CD4-positive, alpha-beta T cell treated with Interleukin-2 at 100 ng/mL for 4 hours (primary cell): ENCODE results near the gene TCF7L2.
"Not testable (repeated sequence)": the region's sequence is repeated elsewhere in the genome, so short reads cannot be mapped to it uniquely, and the experiment has no call there.

Experiments used
- DNase-seq: peaks from one replicate; pipeline ENCODE4 v3.0.0-alpha.2; 2020; ENCODE audit warnings: low spot score

The TCF7L2 gene

DNA sequence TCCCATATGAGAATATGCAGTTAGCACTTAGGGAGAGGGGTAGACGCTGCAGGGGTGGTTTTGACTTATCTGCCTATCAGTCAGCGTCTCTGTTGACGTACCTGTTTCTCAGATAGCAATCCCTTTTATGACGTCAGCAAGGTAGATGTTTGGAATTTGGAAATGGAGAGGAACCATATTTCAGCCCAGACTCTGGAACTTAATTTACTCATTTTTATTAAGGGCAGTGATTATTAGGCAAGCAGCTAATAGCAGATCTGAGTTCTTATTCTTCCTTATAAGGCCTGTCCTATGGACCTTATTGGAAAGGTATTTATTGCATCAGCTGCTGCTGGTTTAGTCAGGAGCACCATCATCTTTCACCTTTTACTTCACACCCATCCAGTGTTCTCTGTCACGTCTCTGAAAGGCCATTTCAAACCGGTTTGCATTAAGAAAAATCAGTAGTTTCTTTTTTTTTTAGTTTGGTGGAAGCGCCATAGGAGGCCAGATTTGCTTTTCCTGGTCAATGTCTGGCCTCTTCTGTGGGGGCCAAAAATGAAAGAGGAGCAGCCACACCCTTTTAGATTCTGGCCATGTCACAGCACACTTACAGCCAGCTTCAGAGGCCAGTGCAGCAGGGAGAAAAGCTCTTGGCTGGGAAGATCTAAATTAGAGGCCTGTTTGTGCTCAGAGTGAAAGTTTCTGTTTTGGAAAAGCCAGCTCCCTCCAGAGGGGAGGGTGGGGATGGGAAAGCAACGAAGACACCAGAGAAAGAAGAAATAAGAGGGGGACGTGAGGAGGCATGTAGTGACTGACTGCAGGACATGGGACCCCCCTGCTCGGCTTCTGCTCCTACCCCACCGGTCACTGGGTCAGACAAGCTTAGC is 146.3 kb downstream of the TCF7L2 start:
- DNase-seq = no peak

DNA sequence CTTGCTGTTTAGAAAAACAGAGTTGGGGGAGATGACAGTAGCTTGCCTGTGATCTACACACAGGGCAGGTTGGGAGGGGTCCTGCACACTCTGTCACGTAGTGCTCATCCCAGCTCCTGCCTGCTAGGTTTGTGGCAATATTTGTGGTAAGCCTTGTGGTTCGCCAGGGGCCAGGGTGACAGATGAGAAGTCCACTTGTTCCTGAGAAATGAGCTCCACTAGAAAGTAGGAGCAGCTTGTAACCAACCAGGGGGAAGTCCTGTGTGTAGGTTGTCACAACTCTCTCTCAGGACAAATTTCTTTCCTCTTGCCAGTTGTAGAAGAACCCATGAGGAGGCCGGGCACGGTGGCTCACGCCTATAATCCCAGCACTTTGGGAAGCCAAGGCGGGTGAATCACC is 147.0 kb downstream of the TCF7L2 start:
- DNase-seq = no peak

DNA sequence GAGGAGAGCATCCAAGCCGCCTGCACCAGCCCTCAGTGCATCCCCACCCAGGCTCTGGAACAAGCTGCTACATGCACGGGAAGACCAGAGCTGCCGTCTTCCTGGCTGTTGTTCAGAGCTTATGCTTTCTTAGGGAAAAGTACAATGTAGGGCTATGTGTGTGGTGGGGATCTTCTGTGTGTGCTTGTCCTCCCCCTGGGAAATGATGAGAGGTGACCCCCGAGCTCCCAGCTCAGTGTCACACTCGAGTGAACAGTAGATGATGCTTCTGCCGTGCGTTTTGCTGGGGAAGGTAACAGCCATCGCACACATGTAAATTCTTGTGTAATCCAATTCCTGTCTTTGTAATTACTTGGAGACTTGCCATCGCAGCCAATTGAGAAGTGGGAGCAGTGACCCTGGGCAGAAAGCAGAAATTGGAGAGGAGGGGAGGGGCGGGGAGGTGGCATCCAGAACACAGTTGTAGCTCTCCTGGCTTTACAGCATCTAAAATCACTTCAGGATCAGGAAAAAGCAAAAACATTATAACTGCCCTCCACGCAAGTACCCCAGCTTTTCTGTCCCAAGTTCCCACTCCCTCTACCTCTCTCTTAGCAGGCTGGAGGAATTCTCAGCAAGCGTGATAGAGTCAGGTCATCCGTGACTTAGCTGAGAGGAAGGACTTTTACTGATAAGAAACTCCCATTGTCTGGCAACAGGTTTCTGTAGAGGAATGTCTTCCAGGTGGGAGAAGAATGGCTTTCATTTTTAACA is 149.6 kb downstream of the TCF7L2 start:
- no peak for DNase-seq

DNA sequence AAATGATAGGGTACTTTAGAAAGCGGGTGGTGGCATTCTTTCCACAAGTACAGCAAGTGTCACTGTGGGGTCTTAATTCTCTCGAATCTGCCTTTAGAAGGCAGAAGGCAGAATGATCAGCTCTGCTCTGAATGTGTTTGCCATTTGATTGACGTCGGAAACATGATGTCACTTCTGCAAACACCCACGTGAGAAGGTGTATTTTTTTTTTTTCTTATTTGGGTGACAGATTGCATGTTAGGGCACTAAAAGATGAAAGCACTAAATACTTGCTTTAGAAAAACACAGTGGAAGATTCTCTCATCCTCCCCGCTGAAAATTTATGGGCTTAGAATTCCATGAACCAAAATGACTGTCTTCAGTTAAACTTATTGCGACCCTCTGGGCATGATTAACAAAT is 150.2 kb downstream of the TCF7L2 start:
- DNase-seq = no peak

DNA sequence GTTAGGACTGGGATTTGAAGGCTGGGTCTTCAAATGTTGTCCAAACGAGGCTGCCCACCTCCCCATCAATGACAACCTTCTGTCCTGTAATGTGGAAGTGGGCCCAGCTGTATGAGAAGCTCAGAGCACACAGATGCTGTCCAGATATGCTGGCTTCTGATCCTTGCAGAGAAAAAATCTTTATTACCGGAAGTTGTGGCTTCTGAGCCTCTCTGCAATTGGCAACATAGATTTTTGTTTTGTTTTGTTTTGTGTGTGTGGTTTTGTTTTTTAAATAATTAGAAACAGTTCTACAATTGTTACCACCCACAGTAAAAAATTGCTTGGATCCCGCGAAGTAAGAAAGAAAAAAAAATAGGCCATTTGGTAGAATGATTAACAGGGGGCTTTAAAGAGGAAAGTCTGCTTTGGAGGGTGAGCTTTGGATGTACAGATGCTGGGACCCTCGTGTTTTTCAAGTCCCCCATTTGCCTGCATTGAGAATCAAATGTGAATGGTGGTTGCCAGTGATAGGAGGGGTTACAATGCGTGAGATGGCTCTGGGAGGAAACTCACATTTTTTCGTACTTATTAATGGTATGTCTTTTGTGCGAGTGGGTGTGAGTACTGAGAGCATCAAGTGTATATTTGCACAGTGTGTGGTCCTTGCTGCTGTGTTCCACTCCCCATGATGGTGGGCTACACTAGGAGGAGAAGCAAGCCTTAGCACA is 153.2 kb downstream of the TCF7L2 start:
- DNase-seq = no peak

DNA sequence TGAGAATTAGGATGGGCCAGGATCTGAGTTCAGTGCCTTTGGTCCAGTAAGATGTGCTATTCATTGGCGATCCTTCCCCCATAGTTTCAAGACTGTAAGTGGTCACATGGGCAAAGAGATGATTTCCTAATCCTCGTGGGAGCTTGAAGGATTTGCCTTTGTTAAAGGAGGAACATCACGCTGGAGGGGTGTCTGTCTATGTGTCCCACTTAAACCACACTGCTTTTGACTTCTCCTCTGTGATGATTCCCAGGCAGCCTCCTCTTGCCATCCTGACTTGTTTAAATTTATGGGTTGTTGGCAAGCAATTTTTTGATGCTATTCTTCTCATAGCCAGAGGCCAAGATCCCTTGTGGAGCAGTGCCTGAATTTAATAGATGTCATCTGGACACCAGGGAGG is 154.0 kb downstream of the TCF7L2 start:
- no peak for DNase-seq

DNA sequence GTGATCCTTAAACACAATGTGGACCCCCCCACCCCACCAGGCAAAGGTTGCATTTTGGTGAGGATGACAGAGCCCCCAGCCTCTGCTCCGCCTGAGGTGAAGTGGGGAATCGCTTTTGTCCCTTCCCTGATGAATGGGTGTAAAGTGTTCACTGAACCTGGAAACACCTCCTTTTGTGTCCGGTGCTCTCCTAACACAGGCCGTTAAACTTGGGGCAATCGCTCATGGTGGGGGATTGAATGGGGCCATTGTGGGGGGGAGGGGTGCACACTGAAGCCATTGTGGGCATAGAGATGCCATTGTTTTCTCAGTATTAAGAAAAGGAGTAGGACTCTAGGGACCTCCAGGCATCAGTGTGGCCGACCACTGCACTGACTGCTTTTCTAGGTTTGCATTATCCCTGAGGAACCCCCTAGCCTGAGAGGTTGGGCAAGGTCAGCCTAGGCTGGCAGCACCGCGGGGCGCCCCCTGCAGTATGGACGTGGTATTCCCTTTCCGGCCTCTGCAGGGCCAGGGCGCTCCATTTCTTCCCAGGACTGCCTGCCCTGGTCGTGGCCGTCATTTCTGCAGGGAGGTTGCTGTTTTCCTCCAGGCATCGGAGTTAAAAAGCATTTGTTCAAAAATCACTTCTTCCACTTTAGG is 158.3 kb downstream of the TCF7L2 start:
- peak; percentile 14 for DNase-seq

DNA sequence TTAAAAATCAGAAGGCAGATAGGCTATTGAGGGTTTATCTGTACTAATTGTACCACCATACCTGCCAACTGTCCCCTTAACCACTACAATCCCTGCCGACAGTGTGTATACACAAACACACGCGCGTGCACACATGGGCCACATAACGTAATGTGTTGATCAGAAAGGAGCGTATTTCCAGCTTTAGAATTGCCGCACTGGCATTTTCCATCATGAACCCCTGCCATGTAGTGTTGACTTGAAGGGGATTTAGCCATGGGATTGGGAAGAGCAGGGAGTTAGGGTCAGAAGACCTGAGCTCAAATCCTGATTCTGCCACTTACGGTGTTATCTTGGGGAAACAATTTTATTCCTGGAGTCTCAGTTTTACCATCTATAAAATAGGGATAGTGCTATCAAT is 158.9 kb downstream of the TCF7L2 start:
- DNase-seq = no peak

DNA sequence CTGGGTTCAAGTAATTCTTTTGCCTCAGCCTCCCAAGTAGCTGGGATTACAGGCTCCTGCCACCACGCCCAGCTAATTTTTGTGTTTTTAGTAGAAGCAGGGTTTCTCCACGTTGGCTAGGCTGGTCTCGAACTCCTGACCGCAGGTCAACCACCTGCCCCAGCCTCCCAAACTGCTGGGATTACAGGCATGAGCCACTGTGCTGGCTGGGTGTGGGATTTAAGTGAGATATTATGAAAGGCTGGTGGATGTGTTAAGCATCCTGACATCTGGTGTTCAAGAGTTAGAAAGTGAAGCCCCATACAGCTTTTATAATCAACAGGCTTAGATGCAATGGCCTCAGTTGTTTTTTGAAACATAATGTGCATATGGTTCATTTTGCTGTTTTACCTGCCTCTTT is 159.4 kb downstream of the TCF7L2 start:
- DNase-seq = not testable (repeated sequence)

DNA sequence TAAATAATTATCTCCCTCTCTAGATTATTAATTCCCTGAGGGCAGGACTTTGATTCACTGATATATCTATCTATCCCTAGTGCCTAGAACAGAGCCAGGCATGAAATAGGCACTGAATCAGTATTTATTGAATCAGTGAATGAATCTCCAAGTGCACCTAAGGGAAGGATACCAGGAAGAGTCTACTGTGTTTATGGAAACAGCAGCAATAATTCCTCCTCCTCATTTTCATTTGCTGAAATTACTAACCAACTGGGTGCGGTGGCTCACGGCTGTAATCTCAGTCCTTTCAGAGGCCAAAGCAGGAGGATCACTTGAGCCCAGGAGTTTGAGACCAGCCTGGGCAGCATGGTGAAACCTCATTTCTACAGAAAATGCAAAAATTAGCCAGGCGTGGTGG is 161.2 kb downstream of the TCF7L2 start:
- DNase-seq = no peak

DNA sequence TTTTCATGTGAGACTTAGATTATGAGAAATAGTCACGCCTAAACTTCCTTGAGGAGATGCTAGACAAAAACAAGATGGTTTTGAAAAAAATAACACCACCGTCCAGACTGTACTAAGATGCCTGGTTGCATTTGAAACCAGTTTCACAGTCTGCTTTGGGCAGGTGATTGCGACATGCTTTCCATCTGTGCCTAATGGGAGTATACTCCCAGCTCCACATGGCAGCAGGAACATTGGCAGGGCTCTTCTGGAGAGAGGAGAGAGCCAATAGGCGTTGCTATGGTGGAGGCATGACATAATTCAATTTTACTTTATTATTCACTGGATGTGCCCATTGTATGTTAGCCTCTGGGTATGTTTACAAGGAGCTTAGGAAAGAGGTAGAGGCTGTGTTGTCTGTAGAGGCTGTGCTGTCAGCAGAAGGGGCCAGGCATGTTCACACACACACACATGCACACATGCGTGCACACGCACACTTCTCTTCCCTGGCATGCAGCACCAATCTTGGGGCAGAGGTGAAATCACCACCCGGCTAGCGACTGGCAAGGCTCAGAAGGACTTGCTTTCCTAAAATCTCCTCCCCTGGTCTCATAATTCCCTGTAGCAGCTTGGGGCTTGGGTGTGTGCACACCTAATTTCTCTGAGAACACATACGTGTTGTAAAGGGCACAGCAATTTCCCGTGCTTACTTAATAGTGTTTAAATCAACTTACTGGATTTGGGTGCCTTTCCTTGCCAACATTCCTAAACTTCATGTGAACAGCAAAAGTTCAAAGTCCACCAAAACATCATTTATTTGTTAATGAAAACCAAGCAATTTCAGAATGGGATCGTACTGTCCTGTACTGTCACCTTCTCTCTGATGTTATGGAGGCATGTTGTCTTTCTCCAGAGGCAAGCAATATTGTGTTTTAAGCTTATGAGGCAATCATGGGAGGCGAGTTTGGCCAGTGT is 162.1 kb downstream of the TCF7L2 start:
- DNase-seq = no peak

DNA sequence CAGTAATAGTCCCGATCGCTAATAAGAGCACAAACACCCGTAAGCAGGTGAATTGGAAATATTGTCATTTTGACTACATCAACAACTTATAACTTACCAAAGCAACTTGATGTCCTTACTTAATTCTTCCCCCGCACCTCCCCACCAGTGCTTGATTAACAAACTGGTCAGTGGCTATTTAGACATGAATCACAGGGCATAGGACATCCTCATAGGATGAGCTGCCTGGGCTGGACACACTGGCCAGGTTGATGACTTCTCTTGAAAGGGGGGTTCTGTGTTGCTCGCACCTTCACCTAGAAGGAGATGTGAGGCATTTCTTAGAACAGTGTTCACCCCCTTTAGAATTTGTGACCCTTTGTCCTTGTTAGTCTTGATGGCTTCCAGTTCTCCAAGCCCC is 163.2 kb downstream of the TCF7L2 start:
- DNase-seq = no peak

DNA sequence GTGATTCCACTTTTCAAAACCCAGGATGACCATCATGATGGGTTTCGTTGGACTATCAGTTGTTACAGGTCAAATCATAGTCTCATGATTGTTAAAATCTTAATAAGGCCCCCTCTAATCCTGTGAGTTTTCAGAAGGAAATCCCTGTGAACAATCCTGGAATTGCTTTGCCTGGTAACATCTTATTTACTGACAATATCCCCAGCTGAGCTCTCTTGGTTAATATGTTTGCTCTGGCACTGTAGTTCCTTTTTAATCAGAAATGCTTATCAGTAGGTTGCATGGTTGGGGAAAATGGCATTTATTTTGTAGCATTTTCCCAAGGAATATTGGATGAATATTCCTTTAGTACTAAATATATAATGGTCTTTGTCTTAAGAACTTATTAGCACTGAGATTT is 163.9 kb downstream of the TCF7L2 start:
- no peak for DNase-seq

DNA sequence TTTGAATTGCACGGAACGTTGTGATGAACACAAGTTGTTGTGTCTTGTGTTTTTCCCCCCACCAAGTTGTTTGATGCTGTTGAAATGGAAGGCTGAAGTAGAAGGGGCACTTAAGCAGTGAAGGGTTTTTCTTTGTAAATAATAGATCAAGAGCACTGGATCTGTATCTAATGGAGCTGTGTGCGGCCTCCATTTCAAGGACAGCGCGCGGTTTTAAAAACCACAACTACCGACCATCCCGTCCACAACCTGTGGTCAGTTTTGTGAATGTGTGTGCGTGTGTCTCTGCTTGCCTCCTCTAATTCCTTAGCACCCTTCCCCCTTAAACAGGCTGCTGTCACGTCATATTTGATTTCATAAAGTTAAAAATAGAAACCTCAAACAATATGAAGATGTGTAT is 165.5 kb downstream of the TCF7L2 start:
- no peak for DNase-seq

DNA sequence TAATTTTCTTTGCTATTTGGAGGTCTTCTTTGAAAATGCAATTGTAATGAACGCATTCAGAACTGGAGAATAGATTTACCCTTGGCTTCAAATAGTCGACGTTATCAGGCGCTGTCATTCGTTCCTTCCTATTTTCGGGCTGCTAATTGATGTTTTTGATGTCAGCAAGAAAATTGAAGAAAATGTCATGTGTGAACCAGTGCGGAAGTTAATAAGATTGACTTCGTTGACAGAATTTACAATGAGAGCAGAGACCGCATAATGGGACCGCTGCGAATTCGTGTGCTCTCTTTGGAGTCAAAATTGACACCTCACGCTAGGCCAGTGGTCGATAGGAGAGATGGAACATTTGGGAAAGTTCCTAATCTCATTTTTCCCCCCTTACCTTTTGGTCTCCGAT is 168.8 kb downstream of the TCF7L2 start:
- DNase-seq = no peak

DNA sequence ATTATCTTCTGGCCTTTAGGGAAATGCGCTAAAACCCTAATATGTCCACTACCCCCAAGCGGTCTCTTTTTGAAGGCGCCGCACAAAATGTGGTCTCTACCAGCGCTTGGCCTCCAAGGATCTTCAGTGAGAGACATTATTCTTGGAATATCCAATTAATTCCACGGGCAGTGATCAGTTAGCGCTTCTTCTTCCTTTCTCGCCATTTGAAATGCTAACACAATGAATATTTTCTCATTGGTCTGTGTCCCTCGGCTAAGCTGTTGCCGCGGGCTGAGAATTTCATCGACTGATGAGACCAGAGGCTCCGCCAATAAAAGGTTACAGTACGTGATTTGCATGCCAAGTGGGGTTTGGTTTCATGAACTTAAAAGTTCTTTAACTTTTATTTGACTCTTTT is 169.8 kb downstream of the TCF7L2 start:
- no peak for DNase-seq

DNA sequence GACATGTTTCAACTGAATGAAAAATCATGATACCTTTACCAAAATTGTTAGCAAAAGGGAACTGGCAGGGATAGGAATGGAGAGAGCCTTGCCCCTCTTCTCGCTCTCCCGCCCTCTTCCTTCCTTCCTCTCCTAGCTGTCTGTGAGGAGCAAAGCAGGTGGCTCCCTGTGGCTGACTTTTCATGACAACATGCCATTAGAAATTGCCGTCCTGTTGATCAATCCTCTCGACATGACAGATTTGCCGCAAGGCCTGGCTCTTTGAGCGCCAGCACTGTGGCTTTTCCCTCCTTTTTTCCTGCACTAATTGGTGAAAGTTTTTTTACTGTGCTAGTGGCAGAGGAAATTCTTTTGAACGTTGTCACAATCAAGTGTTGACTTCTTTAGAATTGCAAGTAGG is 171.1 kb downstream of the TCF7L2 start:
- DNase-seq = no peak

DNA sequence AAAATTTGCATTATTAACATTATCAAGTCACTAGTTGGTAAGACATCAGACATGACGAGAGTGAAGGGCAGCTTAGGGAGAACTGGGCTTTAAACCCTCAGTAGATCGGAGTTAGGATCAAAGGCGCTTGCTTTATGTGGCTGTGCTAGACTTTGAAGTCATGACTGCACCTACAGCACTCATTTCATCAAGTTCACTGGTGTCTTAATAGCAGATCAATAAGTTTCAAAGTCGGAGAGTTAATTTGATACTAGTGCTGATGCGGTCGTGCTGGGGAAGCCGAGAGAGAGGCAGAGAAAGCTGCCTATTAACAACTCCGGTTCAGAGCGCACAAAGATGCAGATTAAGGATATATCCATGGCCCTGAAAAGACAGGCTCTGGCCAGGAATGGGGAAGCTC is 172.9 kb downstream of the TCF7L2 start:
- DNase-seq = no peak

DNA sequence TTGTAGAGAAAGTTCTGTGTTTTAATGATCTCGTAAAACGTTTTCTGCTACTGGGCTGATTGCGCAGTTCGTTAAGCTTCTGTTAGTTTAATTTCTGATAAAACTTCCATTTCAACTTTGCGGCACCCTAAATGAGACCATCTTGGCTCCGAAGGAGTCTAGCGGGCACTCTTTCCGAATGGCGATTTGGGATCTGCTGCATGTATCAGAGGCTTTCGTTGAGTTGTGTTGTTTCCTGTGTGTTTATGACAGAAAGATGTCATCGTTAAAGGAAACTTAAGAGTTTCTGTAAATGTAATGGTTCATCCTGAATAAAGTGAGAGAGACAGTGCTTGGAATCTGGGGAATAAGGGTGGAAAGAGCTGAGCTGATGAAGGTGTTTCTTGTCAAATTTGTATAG is 174.7 kb downstream of the TCF7L2 start:
- DNase-seq = no peak

DNA sequence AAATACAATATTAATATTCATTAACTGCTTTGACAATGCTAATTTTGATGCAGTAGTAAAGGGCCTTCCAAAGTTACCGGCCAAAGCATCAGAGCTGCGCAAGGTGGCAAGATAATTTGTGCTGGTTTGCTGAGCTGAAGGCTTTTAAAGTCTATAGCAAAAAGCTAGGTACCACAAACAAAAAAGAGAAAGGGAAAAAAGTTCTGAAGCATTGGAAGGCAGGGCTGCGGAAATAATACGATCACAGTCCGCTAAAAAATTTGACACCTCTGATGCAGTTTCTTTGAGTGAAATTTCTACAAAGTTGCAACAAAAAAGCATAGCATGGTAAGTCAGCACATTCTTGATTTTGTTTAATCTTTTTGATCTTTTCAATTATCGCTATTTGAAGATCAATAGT is 175.6 kb downstream of the TCF7L2 start:
- no peak for DNase-seq
